ENCODE results near the gene LAMC3.

Gene LAMC3

DNA sequence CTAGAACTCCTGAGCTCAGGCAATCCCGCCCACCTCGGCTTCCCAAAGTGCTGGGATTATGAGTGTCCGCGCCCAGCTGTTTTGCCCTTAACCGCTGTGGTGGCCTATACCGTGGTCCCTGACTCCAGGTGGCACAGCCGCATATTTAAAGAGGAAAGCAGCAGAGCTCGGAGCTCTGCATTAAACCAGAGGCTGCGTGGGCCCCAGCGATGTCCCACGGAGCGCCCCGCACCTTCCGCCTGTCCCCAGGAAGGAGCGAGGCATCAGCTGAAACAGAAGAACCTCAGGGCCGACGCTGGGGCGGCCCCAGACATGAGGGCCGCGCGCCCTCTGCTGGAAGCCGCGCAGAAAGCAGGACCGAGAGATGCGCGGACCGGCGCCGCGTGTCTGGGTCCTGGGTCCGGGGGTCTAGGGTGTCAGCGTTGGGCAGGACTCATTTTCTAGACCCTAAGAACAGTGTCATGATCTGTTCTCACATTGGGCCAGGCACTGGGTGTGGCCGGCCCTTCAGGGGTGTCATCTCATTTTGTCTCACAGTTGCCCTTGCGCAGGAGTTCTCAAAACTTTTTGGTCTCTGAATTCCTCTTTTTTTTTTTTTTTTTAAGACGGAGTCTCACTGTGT, 37.7 kb downstream of the LAMC3 start:
- peak; percentile 48 for DNase-seq (ENCODE audit: low read depth)

DNA sequence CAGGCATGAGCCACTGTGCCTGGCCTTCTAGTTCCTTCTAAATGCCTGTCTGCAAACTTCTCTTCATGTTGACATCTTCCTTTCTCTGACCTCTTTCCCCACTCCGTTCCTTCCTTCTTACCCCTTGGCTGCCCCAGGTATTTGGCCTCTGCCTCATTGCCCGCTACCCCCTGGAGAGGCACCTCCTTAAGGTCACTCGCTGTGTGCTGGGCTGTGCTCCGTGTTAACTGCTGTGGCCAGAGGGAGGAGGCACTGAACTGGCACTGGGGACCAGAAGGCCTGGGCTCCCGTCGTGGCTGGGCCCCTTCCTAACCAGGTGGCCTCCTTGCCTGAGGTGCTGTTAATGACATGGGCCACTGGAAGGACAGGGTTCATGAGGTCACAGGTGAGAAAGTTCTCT, 39.4 kb downstream of the LAMC3 start:
- DNase-seq (ENCODE audit: low read depth), result no peak

DNA sequence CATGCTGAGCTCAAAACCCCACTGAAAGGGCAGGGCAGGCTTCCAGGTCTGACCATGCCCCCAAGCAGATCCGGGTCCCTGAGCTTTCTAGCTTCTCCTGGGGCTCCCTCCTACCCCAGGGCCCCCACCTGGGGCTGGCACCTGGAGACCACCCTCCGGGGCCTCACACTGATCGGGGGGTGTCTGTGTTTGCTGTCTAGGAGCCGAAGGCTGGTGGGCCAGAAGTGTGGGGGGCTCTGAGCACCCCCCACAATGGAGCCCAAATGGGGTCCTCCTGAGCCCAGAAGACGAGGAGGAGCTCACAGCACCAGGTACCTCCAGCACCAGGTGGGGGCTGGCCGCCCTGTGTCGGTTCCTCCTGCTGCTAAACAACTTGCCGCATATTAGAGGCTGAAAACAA, 39.8 kb downstream of the LAMC3 start:
- DNase-seq (ENCODE audit: low read depth), result no peak

DNA sequence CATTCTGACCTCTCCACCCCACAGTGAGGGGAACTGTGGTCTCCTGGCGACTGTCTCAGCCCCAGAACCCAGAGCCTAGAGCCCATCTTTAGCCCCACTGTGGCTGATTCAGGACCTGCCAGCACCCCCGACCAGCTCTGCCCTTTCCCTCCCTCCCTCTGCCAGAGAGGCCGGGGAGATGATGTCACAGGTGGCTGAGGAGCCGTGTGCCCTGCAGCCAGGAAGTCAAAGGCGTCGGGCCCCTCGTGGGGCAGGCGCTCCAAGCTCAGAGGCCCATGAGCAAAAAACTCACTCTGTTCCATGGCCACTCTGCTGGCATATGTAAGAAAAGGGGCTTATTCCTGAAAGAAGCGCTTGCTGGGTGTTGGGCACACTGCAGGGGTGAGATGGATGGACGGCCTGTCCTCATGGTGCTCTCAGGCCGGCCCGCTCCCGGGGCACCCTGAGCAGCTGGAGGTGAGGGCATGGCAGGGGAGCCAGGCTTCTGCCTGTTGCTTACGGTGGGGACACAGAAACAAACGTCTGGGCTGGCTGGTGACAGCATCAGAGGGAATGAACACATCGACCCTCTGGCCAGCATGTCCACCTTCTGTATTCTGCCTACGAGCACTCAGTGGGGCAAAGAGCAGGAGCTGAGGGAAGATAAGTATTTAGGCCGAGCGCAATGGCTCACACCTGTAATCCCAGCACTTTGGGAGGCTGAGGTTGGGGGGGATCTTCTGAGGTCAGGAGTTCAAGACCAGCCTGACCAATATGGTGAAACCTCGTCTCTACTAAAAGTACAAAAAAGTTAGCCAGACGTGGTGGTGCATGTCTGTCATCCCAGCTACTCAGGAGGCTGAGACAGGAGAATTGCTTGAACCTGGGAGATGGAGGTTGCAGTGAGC, 41.1 kb downstream of the LAMC3 start:
- DNase-seq (ENCODE audit: low read depth), result no peak

DNA sequence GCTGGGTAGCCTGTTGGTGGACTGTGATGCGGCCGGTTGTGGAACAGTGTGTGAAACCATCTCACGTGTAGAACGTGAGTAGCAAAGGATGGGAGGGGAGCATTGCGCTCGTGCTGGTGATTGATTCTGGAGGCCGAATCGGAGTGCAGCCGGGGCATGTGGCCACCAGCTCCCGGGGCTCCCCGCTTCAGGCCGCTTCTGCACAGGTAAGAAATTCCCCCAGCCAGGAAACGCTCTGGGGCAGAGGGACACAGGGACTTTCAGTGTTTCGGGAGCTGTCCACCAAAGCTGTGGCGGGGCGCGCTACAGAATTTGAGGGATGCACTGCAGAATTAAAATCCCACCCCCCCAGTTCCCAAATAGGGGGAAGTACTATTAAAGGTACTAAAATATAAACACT, 41.9 kb downstream of the LAMC3 start:
- no peak for DNase-seq (ENCODE audit: low read depth)

GRCh38 chr9:131051592-131052517, 42.9 kb downstream of the LAMC3 start:
- DNase-seq (ENCODE audit: low read depth), result no peak

- DNase-seq (ENCODE audit: low read depth), result no peak
Observed at GRCh38 chr9:131053896-131054295, 44.9 kb downstream of the LAMC3 start.

- no peak for DNase-seq (ENCODE audit: low read depth)
Observed at GRCh38 chr9:131056781-131057506, 48.0 kb downstream of the LAMC3 start.

GRCh38 chr9:131060900-131061630, 52.1 kb downstream of the LAMC3 start:
- DNase-seq (ENCODE audit: low read depth), result no peak

DNA sequence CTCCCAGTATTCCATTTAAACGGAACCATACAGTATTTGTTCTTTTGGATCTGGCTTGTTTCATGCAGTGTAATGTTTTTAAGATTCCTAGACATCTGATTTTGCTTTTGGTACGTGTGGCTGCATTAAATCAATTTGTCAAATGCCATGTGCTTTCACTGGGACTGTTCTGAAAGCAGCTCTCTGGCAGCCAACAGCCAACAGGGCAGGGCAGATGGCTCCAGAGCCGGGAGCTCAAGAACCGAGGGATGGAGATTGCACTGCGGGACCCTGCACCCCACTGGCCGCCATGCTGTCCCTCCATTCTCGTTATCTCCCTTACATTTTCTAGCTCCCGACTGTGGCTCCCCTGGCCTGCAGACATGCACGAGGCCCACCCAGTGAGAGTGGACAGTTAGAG, 54.0 kb downstream of the LAMC3 start:
- no peak for DNase-seq (ENCODE audit: low read depth)

- DNase-seq (ENCODE audit: low read depth), result no peak
Observed at GRCh38 chr9:131065599-131065998, 56.6 kb downstream of the LAMC3 start.

DNA sequence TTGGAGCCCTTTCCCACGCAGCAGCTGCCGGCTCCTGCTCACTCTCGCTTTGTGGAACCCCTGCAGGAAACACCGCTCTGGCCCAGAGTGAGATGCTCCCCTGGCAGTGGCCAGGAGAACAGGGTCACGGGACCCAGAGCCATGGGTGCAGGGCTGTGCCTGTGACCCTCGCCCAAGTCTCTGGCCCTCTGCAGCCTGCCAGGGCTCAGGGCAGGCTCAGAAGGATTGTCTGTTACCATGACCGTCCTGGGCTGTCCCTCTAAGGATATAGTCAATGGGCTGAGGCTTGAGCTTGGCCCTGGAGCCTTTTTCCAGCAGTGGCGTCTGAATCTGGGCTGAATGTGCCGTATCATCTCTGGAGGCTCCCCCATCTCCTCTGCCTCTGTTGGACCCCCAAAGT, 58.7 kb downstream of the LAMC3 start:
- no peak for DNase-seq (ENCODE audit: low read depth)

- DNase-seq (ENCODE audit: low read depth), result no peak
Observed at GRCh38 chr9:131068076-131068816, 59.3 kb downstream of the LAMC3 start.

DNA sequence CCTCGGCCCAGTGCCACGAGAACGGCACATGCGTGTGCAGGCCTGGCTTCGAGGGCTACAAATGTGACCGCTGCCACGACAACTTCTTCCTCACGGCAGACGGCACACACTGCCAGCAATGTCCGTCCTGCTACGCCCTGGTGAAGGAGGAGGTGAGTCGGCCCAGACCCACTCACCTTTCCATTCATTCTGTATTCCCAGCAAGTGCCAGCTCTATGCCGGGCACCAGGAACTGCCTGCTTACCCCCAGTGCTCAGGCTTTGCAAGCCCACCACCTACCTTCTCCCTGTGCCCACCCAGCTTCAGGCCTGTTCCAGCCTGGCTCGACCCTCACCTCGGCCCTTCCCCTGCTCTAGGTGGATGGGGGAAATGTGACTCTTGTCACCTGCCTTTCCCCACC, 60.7 kb downstream of the LAMC3 start:
- DNase-seq (ENCODE audit: low read depth), result no peak

GRCh38 chr9:131072107-131072870, 63.3 kb downstream of the LAMC3 start:
- DNase-seq (ENCODE audit: low read depth), result no peak

- DNase-seq (ENCODE audit: low read depth), result no peak
Observed at GRCh38 chr9:131072871-131073237, 63.9 kb downstream of the LAMC3 start.

- DNase-seq (ENCODE audit: low read depth), result no peak
Observed at GRCh38 chr9:131076347-131077195, 67.6 kb downstream of the LAMC3 start.

DNA sequence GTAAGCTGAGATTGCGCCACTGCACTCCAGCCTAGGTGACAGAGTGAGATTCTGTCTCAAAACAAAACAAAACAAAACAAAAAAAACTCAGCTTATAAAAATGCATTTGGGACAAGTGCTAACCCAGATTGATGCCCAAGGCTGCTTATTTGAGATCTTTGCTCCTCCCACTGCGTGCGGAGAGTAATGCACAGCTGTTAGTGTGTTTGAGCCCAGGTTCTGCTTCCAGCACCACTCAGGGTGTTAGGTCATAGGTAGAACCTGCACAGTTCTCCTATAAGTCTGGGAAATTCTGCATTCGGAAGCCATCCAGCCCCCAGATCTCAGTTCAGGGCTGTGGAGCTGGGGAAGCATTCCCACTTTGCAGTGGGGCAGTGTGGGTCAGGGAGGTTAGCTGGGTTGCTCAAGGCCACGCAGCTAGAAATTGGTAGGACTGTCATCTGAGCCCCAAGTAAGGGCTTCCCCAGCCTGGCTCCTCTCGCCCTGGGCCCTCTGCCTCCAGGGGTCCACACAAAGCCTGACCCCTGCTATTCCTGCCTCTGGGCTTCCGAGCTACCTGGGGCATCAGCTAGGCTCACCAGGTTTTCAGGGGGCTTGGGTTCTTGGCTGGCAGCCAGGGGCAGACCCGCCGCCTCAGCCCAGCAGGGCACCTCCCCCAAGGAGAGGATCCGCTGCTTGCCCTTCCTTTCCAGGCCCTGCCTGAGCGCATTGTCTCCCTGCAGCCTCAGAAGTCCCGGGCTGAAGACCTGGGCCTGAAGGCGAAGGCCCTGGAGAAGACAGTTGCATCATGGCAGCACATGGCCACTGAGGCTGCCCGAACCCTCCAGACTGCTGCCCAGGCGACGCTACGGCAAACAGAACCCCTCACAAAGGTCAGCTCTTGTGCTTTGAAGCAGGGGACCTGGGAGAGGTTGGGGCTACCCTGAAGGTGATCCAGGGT, 69.7 kb downstream of the LAMC3 start:
- DNase-seq (ENCODE audit: low read depth), result no peak

Measured in activated T-helper 1 cell treated with Interleukin-2 at 50 U/mL for 16 hours (primary cell).